ENCODE data around the gene TBC1D5. TPM values are rescaled to one million over a fixed set of nuclear protein-coding genes. Genes with fewer than 3 reads are reported as not detected.

The TBC1D5 gene
- total RNA-seq, 2 donors from 2014 or later = 68.8 to 77.7 TPM

- peaks cover 5% of the 10 kb centered on the region for H3K4me1 Mint-ChIP-seq
- no peak overlapping the region for H3K4me3 ChIP-seq (ENCODE audit: low read length)
- H3K4me3 Mint-ChIP-seq = no peak overlapping the region
Observed at GRCh38 chr3:17507480-17507879, 235.0 kb downstream of the TBC1D5 start.

DNA sequence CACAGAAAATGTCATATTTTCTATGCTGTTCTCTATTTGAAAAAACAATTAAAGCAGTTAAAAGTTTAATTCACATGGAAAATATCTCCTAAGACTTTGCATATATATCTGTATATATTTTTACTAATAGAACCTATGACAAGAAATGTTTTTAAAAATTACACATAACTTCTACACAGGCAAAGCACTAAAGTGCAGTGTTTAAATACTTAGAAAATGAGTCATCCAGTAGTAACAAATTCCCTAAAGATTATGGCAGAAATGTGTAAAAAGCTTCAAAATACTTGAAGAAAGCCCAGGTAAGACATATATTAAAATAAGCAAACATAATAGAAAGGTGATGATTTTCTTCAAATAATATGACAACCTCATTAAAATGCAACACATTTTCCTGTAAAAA is 236.6 kb downstream of the TBC1D5 start:
- no peaks in the 10 kb centered on the region for H3K27me3 ChIP-seq (ENCODE audit: control insufficient read depth, insufficient read depth, low read length, poor library complexity, severe bottlenecking)
- Mint-ChIP-seq H3K4me3 (no peak overlapping the region), H3K4me1 (peaks cover 5% of the 10 kb centered on the region), H3K9me3 (no peaks in the 10 kb centered on the region), H3K27ac (no peak overlapping the region), H3K36me3 (ENCODE audit: low read depth) (no peaks in the 10 kb centered on the region), H3K27me3 (ENCODE audit: insufficient read depth) (no peaks in the 10 kb centered on the region)
- H3K4me3 ChIP-seq (ENCODE audit: low read length) = no peak overlapping the region
- TF ChIP-seq, protein P1, sequence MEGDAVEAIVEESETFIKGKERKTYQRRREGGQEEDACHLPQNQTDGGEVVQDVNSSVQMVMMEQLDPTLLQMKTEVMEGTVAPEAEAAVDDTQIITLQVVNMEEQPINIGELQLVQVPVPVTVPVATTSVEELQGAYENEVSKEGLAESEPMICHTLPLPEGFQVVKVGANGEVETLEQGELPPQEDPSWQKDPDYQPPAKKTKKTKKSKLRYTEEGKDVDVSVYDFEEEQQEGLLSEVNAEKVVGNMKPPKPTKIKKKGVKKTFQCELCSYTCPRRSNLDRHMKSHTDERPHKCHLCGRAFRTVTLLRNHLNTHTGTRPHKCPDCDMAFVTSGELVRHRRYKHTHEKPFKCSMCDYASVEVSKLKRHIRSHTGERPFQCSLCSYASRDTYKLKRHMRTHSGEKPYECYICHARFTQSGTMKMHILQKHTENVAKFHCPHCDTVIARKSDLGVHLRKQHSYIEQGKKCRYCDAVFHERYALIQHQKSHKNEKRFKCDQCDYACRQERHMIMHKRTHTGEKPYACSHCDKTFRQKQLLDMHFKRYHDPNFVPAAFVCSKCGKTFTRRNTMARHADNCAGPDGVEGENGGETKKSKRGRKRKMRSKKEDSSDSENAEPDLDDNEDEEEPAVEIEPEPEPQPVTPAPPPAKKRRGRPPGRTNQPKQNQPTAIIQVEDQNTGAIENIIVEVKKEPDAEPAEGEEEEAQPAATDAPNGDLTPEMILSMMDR (conservative IDR thresholded peaks at IDR 0.05) = no peak
- no peak overlapping the region for H3K27ac ChIP-seq (ENCODE audit: low read depth, low read length)
- H3K36me3 ChIP-seq (ENCODE audit: control insufficient read depth, insufficient read depth, low read length) = no peaks in the 10 kb centered on the region
- H3K9ac ChIP-seq (ENCODE audit: extremely low read depth, low read length, poor library complexity, severe bottlenecking) = no peak overlapping the region
- no peaks in the 10 kb centered on the region for H3K4me1 ChIP-seq (ENCODE audit: control insufficient read depth, insufficient read depth, low read length)
- no peaks in the 10 kb centered on the region for H3K9me3 ChIP-seq (ENCODE audit: control insufficient read depth, low read length)
- no peak for DNase-seq

More at GRCh38 chr3:17507480-17507879, 235.0 kb downstream of the TBC1D5 start:
- H3K9me3 Mint-ChIP-seq = no peaks in the 10 kb centered on the region
- no peaks in the 10 kb centered on the region for H3K27me3 Mint-ChIP-seq (ENCODE audit: insufficient read depth)
- no peaks in the 10 kb centered on the region for H3K36me3 Mint-ChIP-seq (ENCODE audit: low read depth)
- Histone ChIP-seq H3K27me3 (ENCODE audit: control insufficient read depth, insufficient read depth, low read length, poor library complexity, severe bottlenecking) (no peaks in the 10 kb centered on the region), H3K36me3 (ENCODE audit: control insufficient read depth, insufficient read depth, low read length) (no peaks in the 10 kb centered on the region), H3K27ac (ENCODE audit: low read depth, low read length) (no peak overlapping the region), H3K4me1 (ENCODE audit: control insufficient read depth, insufficient read depth, low read length) (no peaks in the 10 kb centered on the region), H3K9me3 (ENCODE audit: control insufficient read depth, low read length) (no peaks in the 10 kb centered on the region), H3K9ac (ENCODE audit: extremely low read depth, low read length, poor library complexity, severe bottlenecking) (no peak overlapping the region)
- DNase-seq = no peak
- TF ChIP-seq, protein P1 (conservative IDR thresholded peaks at IDR 0.05) = no peak
- no peak overlapping the region for H3K27ac Mint-ChIP-seq

DNA sequence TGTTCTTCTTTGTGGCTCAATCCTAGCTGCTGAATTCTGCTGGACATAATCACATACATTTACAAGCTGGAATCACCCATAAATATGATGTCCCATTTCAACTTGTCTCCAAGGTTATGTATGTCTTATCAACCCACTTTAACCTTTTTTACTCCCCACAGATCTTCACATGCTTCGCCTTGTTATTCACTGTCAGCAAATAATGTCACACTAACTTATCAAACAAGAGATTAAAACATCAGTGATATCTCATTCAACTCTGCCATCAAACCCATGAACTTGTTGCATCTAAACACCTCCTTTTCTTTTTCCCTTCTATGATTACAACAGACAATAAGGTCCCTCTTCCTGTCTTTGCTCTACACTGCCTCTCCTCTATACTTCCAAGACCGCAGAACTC is 240.7 kb downstream of the TBC1D5 start:
- Histone ChIP-seq H3K9me3 (ENCODE audit: control insufficient read depth, low read length) (no peaks in the 10 kb centered on the region), H3K27me3 (ENCODE audit: control insufficient read depth, insufficient read depth, low read length, poor library complexity, severe bottlenecking) (no peaks in the 10 kb centered on the region), H3K4me3 (ENCODE audit: low read length) (no peak overlapping the region), H3K9ac (ENCODE audit: extremely low read depth, low read length, poor library complexity, severe bottlenecking) (no peak overlapping the region), H3K4me1 (ENCODE audit: control insufficient read depth, insufficient read depth, low read length) (no peaks in the 10 kb centered on the region), H3K27ac (ENCODE audit: low read depth, low read length) (no peak overlapping the region), H3K36me3 (ENCODE audit: control insufficient read depth, insufficient read depth, low read length) (no peaks in the 10 kb centered on the region)
- TF ChIP-seq, protein P1 (conservative IDR thresholded peaks at IDR 0.05) = no peak
- Mint-ChIP-seq H3K4me1 (no peaks in the 10 kb centered on the region), H3K4me3 (no peak overlapping the region), H3K9me3 (no peaks in the 10 kb centered on the region), H3K36me3 (ENCODE audit: low read depth) (no peaks in the 10 kb centered on the region), H3K27ac (no peak overlapping the region), H3K27me3 (ENCODE audit: insufficient read depth) (no peaks in the 10 kb centered on the region)
- 98 to 100% methylated on average over 2 of the region's 2 CpGs for WGBS, 2 experiments (ENCODE audit: insufficient coverage in 1 of 2, insufficient read length in 1 of 2)
- no peak for DNase-seq
